HepG2 (cell line): ENCODE data around the gene FBXO8. TPM values are rescaled to one million over a fixed set of nuclear protein-coding genes. Genes with fewer than 3 reads are reported as not detected.

Experiments
- ATAC-seq: fragments of 200-7000 bp; cut with Tn5 transposase; 3 replicates; pipeline ENCODE4 v1.9.1; 2020; ENCODE audit warnings: mild to moderate bottlenecking, moderate library complexity
- BruUV-seq: library from RNA; stranded (reverse); fragments of 400-500 nt; replicated peaks from 2 replicates; lab custom pipeline; 2021; lab: Mats Ljungman, UMichigan
- CTCF ChIA-PET: fragments of 300-600 bp; formaldehyde crosslinking; extraction: SDS; loops from one replicate; lab custom pipeline; 2021; ENCODE audit warnings: low total read pairs, inconsistent platforms, low intra/inter-chr PET ratio; lab: Yijun Ruan, JAX
- POLR2A ChIA-PET: fragments of 350-600 bp; sonication (Branson Sonifier 250); formaldehyde crosslinking; loops from one replicate; lab custom pipeline; 2020; ENCODE audit warnings: antibody characterized with exemption, inconsistent platforms; lab: Yijun Ruan, JAX
- DNase-seq: peaks from one replicate; pipeline ENCODE4 v3.0.0-alpha.2; 2015; ENCODE audit warnings: low spot score
- FAIRE-seq: peaks from 3 replicates; lab custom pipeline; 2011; peaks lifted over from hg19 to GRCh38; lab: Jason Lieb, UNC
- H2AFZ ChIP-seq: one replicate; pipeline ENCODE4 v1.6.1; 2011; ENCODE audit warnings: low read length, inconsistent platforms
- H3K27ac ChIP-seq: fragments of 300-600 bp; 3 replicates; pipeline ENCODE4 v1.8.0; 2011; ENCODE audit warnings: mixed run types, mild to moderate bottlenecking, mixed read lengths, low read length, inconsistent platforms; ENCODE audit not compliant: insufficient read depth; ENCODE audit errors: extremely low read length
- H3K27me3 ChIP-seq, 2 experiments: fragments of 200-600 bp in 1 of 2; 2 replicates in 1 of 2; 3 replicates in 1 of 2; pipeline versions ENCODE4 v1.6.0 to v1.8.0; 2011; ENCODE audit warnings: low read length in 2 of 2, mild to moderate bottlenecking in 2 of 2, moderate library complexity in 2 of 2, inconsistent platforms in 1 of 2; ENCODE audit not compliant: insufficient read depth in 2 of 2, control insufficient read depth in 1 of 2
- H3K36me3 ChIP-seq, 2 experiments: fragments of 200-600 bp in 1 of 2; replicated peaks in 1 of 2; 2 replicates in 1 of 2; 3 replicates in 1 of 2; pipeline versions ENCODE4 v1.5.1 to v1.8.0; 2011; ENCODE audit warnings: low read length in 2 of 2, inconsistent platforms in 1 of 2; ENCODE audit not compliant: insufficient read depth in 2 of 2, control insufficient read depth in 1 of 2
- H3K4me1 ChIP-seq: 2 replicates; pipeline ENCODE4 v1.5.1; 2012; ENCODE audit warnings: low read length, inconsistent platforms; ENCODE audit not compliant: insufficient read depth
- H3K4me2 ChIP-seq: 2 replicates; pipeline ENCODE4 v1.6.0; 2011; ENCODE audit warnings: low read depth, low read length, inconsistent platforms
- H3K4me3 ChIP-seq, 3 experiments: fragments of 200-600 bp in 1 of 3; sonication (generic), shearing (Covaris generic) in 1 of 3; replicated peaks in 1 of 3; 2 replicates each; pipeline ENCODE4 v1.5.1; 2011 to 2016; ENCODE audit warnings: low read length in 3 of 3, inconsistent platforms in 2 of 3, low read depth in 2 of 3, mild to moderate bottlenecking in 2 of 3, control low read depth in 1 of 3, mixed read lengths in 1 of 3; ENCODE audit not compliant: insufficient read depth in 1 of 3
- H3K79me2 ChIP-seq: one replicate; pipeline ENCODE4 v1.6.1; 2011; ENCODE audit warnings: low read length, inconsistent platforms; ENCODE audit not compliant: insufficient read depth
- H3K9ac ChIP-seq: 2 replicates; pipeline ENCODE4 v1.6.0; 2011; ENCODE audit warnings: mild to moderate bottlenecking, low read depth, low read length, inconsistent platforms; ENCODE audit not compliant: insufficient read depth
- H3K9me3 ChIP-seq: 2 replicates; pipeline ENCODE4 v1.5.1; 2012; ENCODE audit warnings: mild to moderate bottlenecking, low read length
- H4K20me1 ChIP-seq: 2 replicates; pipeline ENCODE4 v1.6.0; 2011; ENCODE audit warnings: inconsistent platforms, mild to moderate bottlenecking, low read length, moderate library complexity; ENCODE audit not compliant: insufficient read depth
- ONECUT2 ChIP-seq: sonication (generic); formaldehyde crosslinking; IDR thresholded peaks from 2 replicates; pipeline ENCODE4 v1.4.0; 2020; ENCODE audit warnings: missing genetic modification reagents
- PCBP1 ChIP-seq: fragments of 200-400 bp; formaldehyde crosslinking; IDR thresholded peaks from 2 replicates; pipeline ENCODE4 v1.6.1; 2017; ENCODE audit warnings: mild to moderate bottlenecking, low read depth, low read length, borderline replicate concordance
- RAD51 ChIP-seq: fragments of 450-650 bp; IDR thresholded peaks from 2 replicates; pipeline ENCODE4 v1.6.1; 2016; ENCODE audit warnings: borderline replicate concordance
- SCMH1 ChIP-seq: sonication (generic); formaldehyde crosslinking; IDR thresholded peaks from 2 replicates; pipeline ENCODE4 v1.9.0; 2021; ENCODE audit warnings: missing genetic modification reagents, mild to moderate bottlenecking, borderline replicate concordance
- SMYD3 ChIP-seq: sonication (generic); formaldehyde crosslinking; IDR thresholded peaks from 2 replicates; pipeline ENCODE4 v1.8.1; 2023; ENCODE audit warnings: mild to moderate bottlenecking, missing genetic modification reagents
- SNAPC4 ChIP-seq: sonication (generic); formaldehyde crosslinking; IDR thresholded peaks from 2 replicates; pipeline ENCODE4 v1.4.0; 2020; ENCODE audit warnings: mild to moderate bottlenecking, missing genetic modification reagents
- ZKSCAN5 ChIP-seq: sonication (generic); formaldehyde crosslinking; IDR thresholded peaks from 2 replicates; pipeline ENCODE4 v1.5.1; 2020; ENCODE audit warnings: mild to moderate bottlenecking, missing genetic modification reagents
- ZNF264 ChIP-seq: sonication (generic); formaldehyde crosslinking; IDR thresholded peaks from 2 replicates; pipeline ENCODE4 v1.4.0; 2020; ENCODE audit warnings: missing genetic modification reagents
- ZNF619 ChIP-seq: sonication (generic); formaldehyde crosslinking; IDR thresholded peaks from 2 replicates; pipeline ENCODE4 v1.4.0; 2020; ENCODE audit warnings: mild to moderate bottlenecking, missing genetic modification reagents
- ZNF761 ChIP-seq: sonication (generic); formaldehyde crosslinking; conservative IDR thresholded peaks from 2 replicates; pipeline ENCODE4 v1.4.0; 2020; ENCODE audit warnings: mild to moderate bottlenecking, missing genetic modification reagents
- WGBS: methylation state at CpG from one replicate; pipeline ENCODE4 v1.1.6; 2017; ENCODE audit warnings: low lambda C conversion rate; 5-methylcytosine and 5-hydroxymethylcytosine counted together
- in situ Hi-C: cut with HindIII; loops from 2 replicates; pipeline ENCODE4 v1.10.0; 2017; ENCODE audit warnings: low pct_unique_long_range_greater_than_20kb; ENCODE audit not compliant: extremely low pct_ligation_motif_present
- intact Hi-C: fragments of 100-400 bp; cut with micrococcal nuclease; formaldehyde crosslinking; loops from one replicate; pipeline ENCODE4 v1.10.0; 2022; ENCODE audit not compliant: unreplicated experiment
- polyA plus RNA-seq, 8 experiments: library from polyadenylated mRNA; depleted of rRNA in 3 of 8; stranded (reverse) in 7 of 8; unstranded in 1 of 8; fragments of >200 nt; fragmentation: Illumina TruSeq in 4 of 8; extraction: Trizol in 4 of 8; gene quantifications; 2 replicates each; pipeline versions ENCODE4 v1.2.1 to v1.2.3, GENCODE V29; 2011 to 2016; ENCODE audit warnings: low read depth in 4 of 8, missing spikeins in 1 of 8, mixed read lengths in 1 of 8; ENCODE audit not compliant: insufficient read depth in 1 of 8
- total RNA-seq, 5 experiments: library from RNA; depleted of rRNA; stranded (reverse); fragments of >200 nt; fragmentation: Illumina TruSeq; extraction: Trizol; gene quantifications; 2 replicates each; pipeline ENCODE4 v1.2.3, GENCODE V29; 2016; ENCODE audit warnings: low read depth in 1 of 5
- TF ChIP-seq, protein P1 (sequence below): IDR thresholded peaks from 2 replicates; pipeline ENCODE4 v1.6.1; 2016; ENCODE audit warnings: missing compliant biosample characterization, missing genetic modification reagents, borderline replicate concordance
- TF ChIP-seq, protein P2 (sequence below): sonication (generic); formaldehyde crosslinking; IDR thresholded peaks from 2 replicates; pipeline ENCODE4 v1.5.0; 2020; ENCODE audit warnings: mild to moderate bottlenecking, missing genetic modification reagents, moderate library complexity
- TF ChIP-seq, protein P3 (sequence below): sonication (generic); formaldehyde crosslinking; IDR thresholded peaks from 2 replicates; pipeline ENCODE4 v1.5.0; 2020; ENCODE audit warnings: missing genetic modification reagents

FBXO8 gene
- total and polyA plus RNA-seq, 2 of the 13 experiments (the other 11 are each of a cell fraction or from before 2014, with no cell fraction given) = 11.7 to 15.2 TPM

DNA sequence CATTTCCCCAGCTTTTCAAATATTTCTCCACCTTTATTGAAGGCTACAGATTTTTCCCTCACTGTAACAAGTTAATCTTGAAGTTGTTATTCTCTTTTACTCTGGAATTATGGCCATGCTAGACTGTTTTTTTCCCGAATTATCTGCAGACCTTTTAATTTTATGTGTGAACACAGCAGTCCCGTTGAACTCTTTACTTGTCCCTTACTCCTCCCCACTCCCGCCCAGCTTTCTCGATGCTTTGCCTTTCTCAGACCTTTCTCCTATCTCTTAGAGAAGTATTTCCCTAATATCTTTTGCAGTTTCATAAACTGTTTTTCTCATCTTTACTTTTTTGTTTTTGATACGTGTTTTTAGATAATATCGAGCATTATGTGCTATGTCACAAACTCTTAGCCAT is 1.0 kb upstream of the FBXO8 start:
- ATAC-seq (no peak), FAIRE-seq (no peak), DNase-seq (no peak)
- in situ Hi-C loops = no loop called here
- peak overlapping the region; percentile 73 for H3K4me2 ChIP-seq
- ChIA-PET POLR2A (interaction anchor here (1.5 kb wide), 1 partner anchor 24 kb away, joined by 4 read pairs; no protein-coding TSS in a partner anchor), CTCF (no interaction called here)
- H3K36me3 ChIP-seq = no peaks in the 10 kb centered on the region
- H3K27me3 ChIP-seq = no peaks in the 10 kb centered on the region; a peak in 1 of 5 replicates
- peaks cover 44% of the 10 kb centered on the region for H3K79me2 ChIP-seq
- H4K20me1 ChIP-seq = no peaks in the 10 kb centered on the region
- 1% methylated on average over 6 of the region's 6 CpGs for WGBS
- no peaks in the 10 kb centered on the region for H3K9me3 ChIP-seq
- H3K4me3 ChIP-seq = peak overlapping the region; percentile 92 to 95 (median 93)
- TSS peak; percentile 53 for BruUV-seq
- peak overlapping the region; percentile 100 for H2AFZ ChIP-seq
- intact Hi-C loops = no loop called here
- peak overlapping the region; percentile 100 for H3K27ac ChIP-seq
- H3K4me1 ChIP-seq = peaks cover 25% of the 10 kb centered on the region
- peak overlapping the region; percentile 99 for H3K9ac ChIP-seq
- no peak for TF ChIP-seq ZNF264
- no peak for TF ChIP-seq ZNF619
- TF ChIP-seq ONECUT2 (CRISPR knock-in tag) = no peak
- TF ChIP-seq SMYD3 = no peak
- no peak for TF ChIP-seq SCMH1 (CRISPR knock-in tag)
- TF ChIP-seq, protein P1, sequence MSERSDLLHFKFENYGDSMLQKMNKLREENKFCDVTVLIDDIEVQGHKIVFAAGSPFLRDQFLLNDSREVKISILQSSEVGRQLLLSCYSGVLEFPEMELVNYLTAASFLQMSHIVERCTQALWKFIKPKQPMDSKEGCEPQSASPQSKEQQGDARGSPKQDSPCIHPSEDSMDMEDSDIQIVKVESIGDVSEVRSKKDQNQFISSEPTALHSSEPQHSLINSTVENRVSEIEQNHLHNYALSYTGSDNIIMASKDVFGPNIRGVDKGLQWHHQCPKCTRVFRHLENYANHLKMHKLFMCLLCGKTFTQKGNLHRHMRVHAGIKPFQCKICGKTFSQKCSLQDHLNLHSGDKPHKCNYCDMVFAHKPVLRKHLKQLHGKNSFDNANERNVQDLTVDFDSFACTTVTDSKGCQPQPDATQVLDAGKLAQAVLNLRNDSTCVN (CRISPR knock-in tag) = no peak
- TF ChIP-seq ZNF761 = no peak
- no peak for TF ChIP-seq SNAPC4 (CRISPR knock-in tag)
- no peak for TF ChIP-seq PCBP1
- TF ChIP-seq, protein P2, sequence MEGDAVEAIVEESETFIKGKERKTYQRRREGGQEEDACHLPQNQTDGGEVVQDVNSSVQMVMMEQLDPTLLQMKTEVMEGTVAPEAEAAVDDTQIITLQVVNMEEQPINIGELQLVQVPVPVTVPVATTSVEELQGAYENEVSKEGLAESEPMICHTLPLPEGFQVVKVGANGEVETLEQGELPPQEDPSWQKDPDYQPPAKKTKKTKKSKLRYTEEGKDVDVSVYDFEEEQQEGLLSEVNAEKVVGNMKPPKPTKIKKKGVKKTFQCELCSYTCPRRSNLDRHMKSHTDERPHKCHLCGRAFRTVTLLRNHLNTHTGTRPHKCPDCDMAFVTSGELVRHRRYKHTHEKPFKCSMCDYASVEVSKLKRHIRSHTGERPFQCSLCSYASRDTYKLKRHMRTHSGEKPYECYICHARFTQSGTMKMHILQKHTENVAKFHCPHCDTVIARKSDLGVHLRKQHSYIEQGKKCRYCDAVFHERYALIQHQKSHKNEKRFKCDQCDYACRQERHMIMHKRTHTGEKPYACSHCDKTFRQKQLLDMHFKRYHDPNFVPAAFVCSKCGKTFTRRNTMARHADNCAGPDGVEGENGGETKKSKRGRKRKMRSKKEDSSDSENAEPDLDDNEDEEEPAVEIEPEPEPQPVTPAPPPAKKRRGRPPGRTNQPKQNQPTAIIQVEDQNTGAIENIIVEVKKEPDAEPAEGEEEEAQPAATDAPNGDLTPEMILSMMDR (CRISPR knock-in tag) = no peak
- TF ChIP-seq ZKSCAN5 = no peak
- TF ChIP-seq RAD51 = no peak
- TF ChIP-seq, protein P3, sequence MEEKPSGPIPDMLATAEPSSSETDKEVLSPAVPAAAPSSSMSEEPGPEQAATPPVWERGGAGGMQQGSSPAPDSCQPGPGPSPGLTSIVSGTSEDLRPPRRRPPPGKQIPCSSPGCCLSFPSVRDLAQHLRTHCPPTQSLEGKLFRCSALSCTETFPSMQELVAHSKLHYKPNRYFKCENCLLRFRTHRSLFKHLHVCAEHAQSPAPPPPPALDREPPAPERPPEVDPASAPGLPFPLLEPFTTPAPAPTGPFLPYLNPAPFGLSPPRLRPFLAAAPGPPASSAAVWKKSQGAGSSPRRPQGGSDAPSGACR (CRISPR knock-in tag) = no peak
